Activated CD4-positive, alpha-beta T cell treated with anti-CD3 and anti-CD28 coated beads, Interleukin-2, amount 10 ng/mL, durations not matched to agents 24 days and 14 days (primary cell): ENCODE data around the gene EFNB1. TPM values are rescaled to one million over a fixed set of nuclear protein-coding genes. Genes with fewer than 3 reads are reported as not detected.

ENCODE experiments used
- DNase-seq: peaks from one replicate; pipeline ENCODE4 v3.0.0; 2022
- H3K27ac Mint-ChIP-seq: one replicate; pipeline ENCODE4 v1.8.0; 2022; ENCODE audit warnings: mild to moderate bottlenecking, mixed read lengths
- H3K27me3 Mint-ChIP-seq: one replicate; pipeline ENCODE4 v1.8.0; 2022; ENCODE audit warnings: mixed read lengths
- H3K36me3 Mint-ChIP-seq: one replicate; pipeline ENCODE4 v1.8.0; 2022; ENCODE audit warnings: low read depth, mild to moderate bottlenecking, mixed read lengths
- H3K4me1 Mint-ChIP-seq: one replicate; pipeline ENCODE4 v1.8.0; 2021; ENCODE audit warnings: mixed read lengths
- H3K4me3 Mint-ChIP-seq: one replicate; pipeline ENCODE4 v1.8.0; 2022; ENCODE audit warnings: mild to moderate bottlenecking, moderate library complexity, mixed read lengths
- H3K9me3 Mint-ChIP-seq: one replicate; pipeline ENCODE4 v1.8.0; 2021; ENCODE audit warnings: mixed read lengths
- intact Hi-C: fragments of 100-400 bp; cut with micrococcal nuclease; formaldehyde crosslinking; loops from one replicate; pipeline ENCODE4 v1.15.1; 2023
- total RNA-seq: library from RNA; stranded (reverse); gene quantifications from 2 replicates; pipeline ENCODE4 v1.2.3, GENCODE V29; 2022

Gene EFNB1
- total RNA-seq, 1 donor from 2014 or later = 7.1 TPM

- no peaks in the 10 kb centered on the region for H3K36me3 Mint-ChIP-seq
- intact Hi-C loops = no loop called here
- DNase-seq = no peak
- H3K4me3 Mint-ChIP-seq = no peak overlapping the region
- H3K27ac Mint-ChIP-seq = no peak overlapping the region
- H3K27me3 Mint-ChIP-seq = no peaks in the 10 kb centered on the region
- H3K4me1 Mint-ChIP-seq = peaks cover 5% of the 10 kb centered on the region
- no peaks in the 10 kb centered on the region for H3K9me3 Mint-ChIP-seq
These were observed 43.4 kb downstream of the EFNB1 start for GRCh38 chrX:68872171-68872570.

- Mint-ChIP-seq H3K27me3 (no peaks in the 10 kb centered on the region), H3K9me3 (no peaks in the 10 kb centered on the region), H3K4me3 (no peak overlapping the region), H3K27ac (no peak overlapping the region), H3K36me3 (no peaks in the 10 kb centered on the region), H3K4me1 (peaks cover 1% of the 10 kb centered on the region)
- no peak for DNase-seq
- intact Hi-C loops = no loop called here
These were observed 45.3 kb downstream of the EFNB1 start for GRCh38 chrX:68874076-68874475.

- Mint-ChIP-seq H3K4me3 (no peak overlapping the region), H3K27ac (no peak overlapping the region), H3K36me3 (no peaks in the 10 kb centered on the region), H3K27me3 (no peaks in the 10 kb centered on the region), H3K9me3 (no peaks in the 10 kb centered on the region), H3K4me1 (no peaks in the 10 kb centered on the region)
- DNase-seq = no peak
- intact Hi-C loops = no loop called here
These were observed 47.9 kb downstream of the EFNB1 start for GRCh38 chrX:68876731-68877130.

- Mint-ChIP-seq H3K36me3 (no peaks in the 10 kb centered on the region), H3K27ac (no peak overlapping the region), H3K9me3 (no peaks in the 10 kb centered on the region), H3K4me3 (no peak overlapping the region), H3K4me1 (no peaks in the 10 kb centered on the region), H3K27me3 (no peaks in the 10 kb centered on the region)
- DNase-seq = no peak
- intact Hi-C loops = no loop called here
These were observed 48.8 kb downstream of the EFNB1 start for GRCh38 chrX:68877606-68878005.

- DNase-seq = no peak
- intact Hi-C loops = no loop called here
- no peaks in the 10 kb centered on the region for H3K27me3 Mint-ChIP-seq
- H3K4me1 Mint-ChIP-seq = no peaks in the 10 kb centered on the region
- no peaks in the 10 kb centered on the region for H3K36me3 Mint-ChIP-seq
- H3K27ac Mint-ChIP-seq = no peak overlapping the region
- no peak overlapping the region for H3K4me3 Mint-ChIP-seq
- no peaks in the 10 kb centered on the region for H3K9me3 Mint-ChIP-seq
These were observed 50.3 kb downstream of the EFNB1 start for GRCh38 chrX:68878977-68879645.

GRCh38 chrX:68880846-68881552 is 52.2 kb downstream of the EFNB1 start:
- no peak overlapping the region for H3K27ac Mint-ChIP-seq
- H3K4me1 Mint-ChIP-seq = no peaks in the 10 kb centered on the region
- H3K4me3 Mint-ChIP-seq = no peak overlapping the region
- no peaks in the 10 kb centered on the region for H3K27me3 Mint-ChIP-seq
- no peak for DNase-seq
- H3K36me3 Mint-ChIP-seq = no peaks in the 10 kb centered on the region
- intact Hi-C loops = no loop called here
- no peaks in the 10 kb centered on the region for H3K9me3 Mint-ChIP-seq

DNA sequence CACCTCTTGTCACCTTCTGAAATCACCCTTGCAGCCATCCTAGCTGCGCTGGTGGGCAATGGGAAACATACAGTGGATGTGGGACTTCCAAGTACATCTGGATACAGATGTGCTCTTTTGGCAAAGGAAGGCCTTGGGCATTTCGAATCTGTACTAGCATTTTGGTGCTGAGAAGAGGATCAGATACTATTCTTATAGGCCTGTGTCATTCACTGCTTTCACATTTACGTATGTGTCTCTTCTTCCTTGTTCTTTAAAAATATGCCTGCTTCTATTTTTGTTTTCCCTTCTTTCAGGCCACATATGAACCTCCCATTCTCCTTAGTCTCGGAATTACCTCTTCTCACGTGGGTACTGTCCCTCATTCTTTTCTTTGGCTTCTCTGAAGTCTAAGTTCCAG is 53.1 kb downstream of the EFNB1 start:
- Mint-ChIP-seq H3K27me3 (no peaks in the 10 kb centered on the region), H3K36me3 (no peaks in the 10 kb centered on the region), H3K4me1 (no peaks in the 10 kb centered on the region), H3K9me3 (no peaks in the 10 kb centered on the region), H3K4me3 (no peak overlapping the region), H3K27ac (no peak overlapping the region)
- no peak for DNase-seq
- intact Hi-C loops = no loop called here

DNA sequence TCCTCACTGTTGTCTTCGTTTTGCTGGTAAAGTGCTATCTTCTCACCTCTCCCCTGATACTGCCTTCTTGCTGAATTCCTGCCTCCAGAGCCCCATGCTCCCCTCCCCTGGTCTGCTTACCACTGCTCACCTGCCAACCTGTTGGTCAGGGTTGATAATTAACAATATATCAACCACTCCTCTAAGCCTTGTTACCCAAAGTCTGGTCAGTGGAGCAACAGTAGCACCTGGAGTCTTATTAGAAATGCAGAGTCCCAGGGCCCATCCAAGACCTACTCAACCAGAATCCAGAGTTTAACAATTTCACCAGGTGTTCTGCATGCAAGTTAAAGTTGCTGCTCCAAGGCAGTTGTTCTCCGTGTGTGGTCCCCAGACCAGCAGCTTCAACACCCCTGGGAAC is 55.0 kb downstream of the EFNB1 start:
- H3K4me3 Mint-ChIP-seq = no peak overlapping the region
- H3K9me3 Mint-ChIP-seq = no peaks in the 10 kb centered on the region
- no peak for DNase-seq
- H3K36me3 Mint-ChIP-seq = no peaks in the 10 kb centered on the region
- intact Hi-C loops = no loop called here
- H3K4me1 Mint-ChIP-seq = no peaks in the 10 kb centered on the region
- no peak overlapping the region for H3K27ac Mint-ChIP-seq
- no peaks in the 10 kb centered on the region for H3K27me3 Mint-ChIP-seq

DNA sequence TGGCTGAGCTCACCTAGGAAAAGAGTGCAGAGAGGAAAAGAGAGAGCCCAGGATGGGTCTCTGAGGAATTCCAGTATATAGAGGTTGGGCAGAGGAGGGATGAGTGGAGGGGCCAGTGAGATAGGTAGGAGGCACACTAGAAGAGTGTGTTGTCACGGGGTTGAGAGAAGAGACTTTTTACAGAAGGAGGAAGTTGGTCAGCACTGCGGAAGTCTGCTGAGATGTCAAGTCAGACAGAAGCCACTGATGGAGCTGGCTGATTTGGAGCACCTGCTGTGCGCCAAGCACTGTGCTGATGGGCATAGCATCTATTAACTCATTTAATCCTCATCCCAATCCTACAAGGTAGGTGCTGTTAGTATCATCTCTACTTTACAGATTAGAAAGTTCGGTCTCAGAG is 60.4 kb downstream of the EFNB1 start:
- Mint-ChIP-seq H3K4me3 (no peak overlapping the region), H3K27ac (no peak overlapping the region), H3K4me1 (no peaks in the 10 kb centered on the region), H3K9me3 (no peaks in the 10 kb centered on the region), H3K36me3 (no peaks in the 10 kb centered on the region), H3K27me3 (no peaks in the 10 kb centered on the region)
- no peak for DNase-seq
- intact Hi-C loops = no loop called here

Other genes with a start within 250 kb of the EFNB1 start
- gene STARD8, start 181.4 kb upstream of the EFNB1 start, total RNA-seq = 2.5 and 3.3 TPM in 2 replicates